ENCODE results near the gene RUFY4.

DNA sequence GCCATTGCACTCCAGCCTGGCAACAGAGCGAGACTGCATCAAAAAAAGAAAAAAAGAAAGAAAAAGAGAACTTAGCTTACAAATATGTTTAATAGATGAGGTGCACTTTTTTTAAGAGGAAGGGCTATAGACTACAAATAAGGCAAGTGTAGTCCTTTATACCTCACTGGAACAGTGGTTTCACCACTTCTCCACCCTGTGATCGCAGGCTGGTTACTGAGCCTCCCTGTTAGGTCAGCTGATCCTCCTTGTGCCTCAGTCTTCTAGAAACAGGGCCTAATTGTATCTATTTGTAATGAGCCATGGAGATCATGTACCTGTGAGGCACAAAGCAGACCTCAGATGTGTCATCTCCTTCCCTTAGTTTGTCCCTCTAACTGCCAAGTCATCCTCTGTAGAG lies 61.3 kb downstream of the RUFY4 start:
- TF ChIP-seq, protein P1, sequence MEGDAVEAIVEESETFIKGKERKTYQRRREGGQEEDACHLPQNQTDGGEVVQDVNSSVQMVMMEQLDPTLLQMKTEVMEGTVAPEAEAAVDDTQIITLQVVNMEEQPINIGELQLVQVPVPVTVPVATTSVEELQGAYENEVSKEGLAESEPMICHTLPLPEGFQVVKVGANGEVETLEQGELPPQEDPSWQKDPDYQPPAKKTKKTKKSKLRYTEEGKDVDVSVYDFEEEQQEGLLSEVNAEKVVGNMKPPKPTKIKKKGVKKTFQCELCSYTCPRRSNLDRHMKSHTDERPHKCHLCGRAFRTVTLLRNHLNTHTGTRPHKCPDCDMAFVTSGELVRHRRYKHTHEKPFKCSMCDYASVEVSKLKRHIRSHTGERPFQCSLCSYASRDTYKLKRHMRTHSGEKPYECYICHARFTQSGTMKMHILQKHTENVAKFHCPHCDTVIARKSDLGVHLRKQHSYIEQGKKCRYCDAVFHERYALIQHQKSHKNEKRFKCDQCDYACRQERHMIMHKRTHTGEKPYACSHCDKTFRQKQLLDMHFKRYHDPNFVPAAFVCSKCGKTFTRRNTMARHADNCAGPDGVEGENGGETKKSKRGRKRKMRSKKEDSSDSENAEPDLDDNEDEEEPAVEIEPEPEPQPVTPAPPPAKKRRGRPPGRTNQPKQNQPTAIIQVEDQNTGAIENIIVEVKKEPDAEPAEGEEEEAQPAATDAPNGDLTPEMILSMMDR (IDR thresholded peaks at IDR 0.05; ENCODE audit: low read length) = no peak
- no peak for TF ChIP-seq EZH2 (IDR thresholded peaks at IDR 0.05; ENCODE audit: borderline replicate concordance, low read length)

Measured in OCI-LY1 (cell line).